Esophagus muscularis mucosa (tissue), 4 donors: ENCODE results near the gene TAS1R3. TPM values are rescaled to one million over a fixed set of nuclear protein-coding genes. Genes with fewer than 3 reads are reported as not detected.

Experiments
- DNase-seq: peaks from one replicate; pipeline ENCODE4 v3.0.0-alpha.2; 2017; ENCODE audit errors: extremely low spot score
- H3K27ac ChIP-seq, 4 donors: fragments of 200-600 bp; sonication (generic); replicated peaks in 1 of 4; 1 replicate in 3 of 4; 2 replicates in 1 of 4; pipeline ENCODE4 v1.5.1; 2016 to 2019; ENCODE audit warnings: mild to moderate bottlenecking in 1 of 4
- H3K27me3 ChIP-seq, 4 donors: fragments of 200-600 bp; sonication (generic); one replicate each; pipeline versions ENCODE4 v1.5.1 to v1.6.0; 2016 to 2019
- H3K36me3 ChIP-seq, 4 donors: fragments of 200-600 bp; sonication (generic); one replicate each; pipeline ENCODE4 v1.5.1; 2016 to 2019
- H3K4me1 ChIP-seq, 4 donors: fragments of 200-600 bp; sonication (generic); one replicate each; pipeline ENCODE4 v1.5.1; 2016 to 2019
- H3K4me3 ChIP-seq, 4 donors: fragments of 200-600 bp; sonication (generic); 1 replicate in 2 of 4; 2 replicates in 2 of 4; pipeline ENCODE4 v1.5.1; 2016 to 2019; ENCODE audit warnings: mild to moderate bottlenecking in 4 of 4, moderate library complexity in 1 of 4
- H3K9me3 ChIP-seq, 4 donors: fragments of 200-600 bp; sonication (generic); 1 replicate in 3 of 4; 2 replicates in 1 of 4; pipeline ENCODE4 v1.5.1; 2016 to 2019
- CTCF ChIP-seq, 3 experiments: fragments of 200-600 bp in 2 of 3; fragments of 450-650 bp in 1 of 3; sonication (generic) in 2 of 3; IDR thresholded peaks; one replicate each; pipeline ENCODE4 v1.5.1; 2017 to 2019; ENCODE audit warnings: antibody characterized with exemption in 3 of 3, mild to moderate bottlenecking in 2 of 3, moderate library complexity in 1 of 3
- EP300 ChIP-seq: sonication (generic); formaldehyde crosslinking; IDR thresholded peaks from one replicate; pipeline ENCODE4 v1.6.1; 2017; ENCODE audit warnings: antibody characterized with exemption
- POLR2A ChIP-seq: fragments of 450-650 bp; IDR thresholded peaks from one replicate; pipeline ENCODE4 v1.6.1; 2017; ENCODE audit warnings: antibody characterized with exemption, moderate library complexity, mild to moderate bottlenecking, low read depth
- POLR2AphosphoS5 ChIP-seq, 2 donors: sonication (generic); formaldehyde crosslinking; IDR thresholded peaks; one replicate each; pipeline ENCODE4 v1.6.1; 2017; ENCODE audit warnings: antibody characterized with exemption in 2 of 2
- WGBS: methylation state at CpG from one replicate; pipeline ENCODE4 v1.1.5; 2018; 5-methylcytosine and 5-hydroxymethylcytosine counted together
- intact Hi-C: fragments of 100-400 bp; cut with DNase I; formaldehyde crosslinking; loops from one replicate; pipeline ENCODE4 v1.15.1; 2023
- total RNA-seq, 4 donors: library from RNA; depleted of rRNA; stranded (reverse); fragments of >200 nt; gene quantifications; one replicate each; pipeline versions ENCODE4 v1.1.0 to v1.2.1, GENCODE V29; 2016

Gene TAS1R3
- total RNA-seq, 4 donors from 2014 or later = 0.17 to 0.32 TPM; not detected in 2

GRCh38 chr1:1322952-1323351, 8.1 kb upstream of the TAS1R3 start:
- Histone ChIP-seq H3K4me1 (peaks cover 57 to 87% (median 83%) of the 10 kb centered on the region in 4 donors), H3K27ac (peak overlapping the region in 1 of 4 donors; percentile 10), H3K4me3 (peak overlapping the region in 1 of 4 donors; percentile 30), H3K36me3 (peaks cover 11 to 55% (median 41%) of the 10 kb centered on the region in 4 donors), H3K27me3 (no peaks in the 10 kb centered on the region), H3K9me3 (no peaks in the 10 kb centered on the region)
- DNase-seq = no peak
- intact Hi-C loops = no loop called here
- no peak for TF ChIP-seq CTCF (IDR thresholded peaks at IDR 0.05)
- no peak for TF ChIP-seq POLR2AphosphoS5 (IDR thresholded peaks at IDR 0.05)
- TF ChIP-seq POLR2A = no peak
- TF ChIP-seq EP300 = no peak
- WGBS = 82% methylated on average over 10 of the region's 10 CpGs

GRCh38 chr1:1324084-1324523, 7.0 kb upstream of the TAS1R3 start:
- DNase-seq = no peak
- Histone ChIP-seq H3K4me3 (peak overlapping the region; percentile 67 to 99 (median 80)), H3K36me3 (peaks cover 17 to 62% (median 48%) of the 10 kb centered on the region in 4 donors), H3K9me3 (no peaks in the 10 kb centered on the region), H3K4me1 (peaks cover 52 to 76% (median 72%) of the 10 kb centered on the region in 4 donors), H3K27me3 (no peaks in the 10 kb centered on the region), H3K27ac (peak overlapping the region; percentile 79 to 92 (median 85))
- TF ChIP-seq CTCF (IDR thresholded peaks at IDR 0.05) = no peak
- no peak for TF ChIP-seq EP300
- no peak for TF ChIP-seq POLR2A
- no peak for TF ChIP-seq POLR2AphosphoS5 (IDR thresholded peaks at IDR 0.05)
- intact Hi-C loops = no loop called here
- WGBS = 0% methylated on average over 6 of the region's 41 CpGs

- H3K27ac ChIP-seq = peak within 1 kb of the TSS; percentile 79 to 92 (median 85)
- H3K27me3 ChIP-seq = no peaks in the 10 kb centered on the region
- H3K9me3 ChIP-seq = no peaks in the 10 kb centered on the region
- H3K36me3 ChIP-seq = peaks cover 17 to 59% (median 43%) of the 10 kb centered on the region in 4 donors
- H3K4me1 ChIP-seq = peaks cover 51 to 70% (median 66%) of the 10 kb centered on the region in 4 donors
- DNase-seq = peak; percentile 97
- intact Hi-C loops = no loop called here
- peak within 1 kb of the TSS; percentile 67 to 99 (median 80) for H3K4me3 ChIP-seq
- WGBS = 0% methylated on average over 2 of the region's 84 CpGs
- peak; percentile 48 for TF ChIP-seq POLR2A
- peak; percentile 94 to 96 for TF ChIP-seq POLR2AphosphoS5 (IDR thresholded peaks at IDR 0.05)
- TF ChIP-seq EP300 = no peak
- TF ChIP-seq CTCF (IDR thresholded peaks at IDR 0.05) = no peak
These were observed 6.4 kb upstream of the TAS1R3 start, which contains the start of the genes CPTP and INTS11 for GRCh38 chr1:1324524-1325287. TSS of gene CPTP (plus strand) at chr1:1324802. CDS start at chr1:1326911, 2,109 bp downstream. TSS of gene INTS11 (minus strand) at chr1:1324660. CDS start at chr1:1324608, 52 bp downstream.

GRCh38 chr1:1325288-1326074, 5.6 kb upstream of the TAS1R3 start:
- intact Hi-C loops = no loop called here

More at GRCh38 chr1:1325288-1326074, 5.6 kb upstream of the TAS1R3 start:
- peak in 1 of 2 donors; percentile 14 for TF ChIP-seq POLR2AphosphoS5 (IDR thresholded peaks at IDR 0.05)
- TF ChIP-seq CTCF (IDR thresholded peaks at IDR 0.05) = no peak
- TF ChIP-seq EP300 = no peak
- TF ChIP-seq POLR2A = no peak
- no peak for DNase-seq
- peak overlapping the region; percentile 67 to 99 (median 80) for H3K4me3 ChIP-seq
- 43% methylated on average over 10 of the region's 16 CpGs for WGBS
- H3K27ac ChIP-seq = peak overlapping the region; percentile 79 to 92 (median 85)
- H3K9me3 ChIP-seq = no peaks in the 10 kb centered on the region
- peaks cover 14 to 51% (median 35%) of the 10 kb centered on the region in 4 donors for H3K36me3 ChIP-seq
- peaks cover 57 to 65% (median 62%) of the 10 kb centered on the region in 4 donors for H3K4me1 ChIP-seq
- no peaks in the 10 kb centered on the region for H3K27me3 ChIP-seq
